Mesothelial cell of epicardium (in vitro differentiated cells): ENCODE results near the gene KAZN. TPM values are rescaled to one million over a fixed set of nuclear protein-coding genes. Genes with fewer than 3 reads are reported as not detected.

ENCODE experiments used
- DNase-seq, 2 experiments: peaks; one replicate each; pipeline ENCODE4 v3.0.0; 2021; ENCODE audit warnings: low spot score in 2 of 2; ENCODE audit not compliant: unreplicated experiment in 2 of 2
- H3K27ac Mint-ChIP-seq: 2 replicates; pipeline ENCODE4 v1.8.0; 2021; ENCODE audit warnings: mixed read lengths
- H3K27me3 Mint-ChIP-seq: 2 replicates; pipeline ENCODE4 v1.8.0; 2021; ENCODE audit warnings: low read depth, mixed read lengths
- H3K36me3 Mint-ChIP-seq: 2 replicates; pipeline ENCODE4 v1.8.0; 2021; ENCODE audit warnings: mixed read lengths
- H3K4me1 Mint-ChIP-seq: 2 replicates; pipeline ENCODE4 v1.8.0; 2021; ENCODE audit warnings: mixed read lengths
- H3K4me3 Mint-ChIP-seq: 2 replicates; pipeline ENCODE4 v1.8.0; 2021; ENCODE audit warnings: mild to moderate bottlenecking, moderate library complexity, mixed read lengths
- H3K9me3 Mint-ChIP-seq: 2 replicates; pipeline ENCODE4 v1.8.0; 2021; ENCODE audit warnings: mixed read lengths
- CTCF ChIP-seq: fragments of 200-600 bp; sonication (generic); IDR thresholded peaks from one replicate; pipeline ENCODE4 v1.5.0; 2021; ENCODE audit warnings: antibody characterized with exemption; ENCODE audit not compliant: unreplicated experiment
- total RNA-seq: library from RNA; stranded (reverse); gene quantifications from 3 replicates; pipeline ENCODE4 v1.2.1, GENCODE V29; 2021

Gene KAZN
- total RNA-seq, 1 donor from 2014 or later, result 38.4 TPM

GRCh38 chr1:14956579-14957195 is 358.2 kb downstream of the KAZN start:
- H3K27me3 Mint-ChIP-seq, result no peaks in the 10 kb centered on the region
- no peak overlapping the region for H3K27ac Mint-ChIP-seq
- peaks cover 10% of the 10 kb centered on the region for H3K4me1 Mint-ChIP-seq
- H3K4me3 Mint-ChIP-seq, result no peak overlapping the region
- no peak for TF ChIP-seq CTCF
- peaks cover 31% of the 10 kb centered on the region for H3K36me3 Mint-ChIP-seq
- no peak for DNase-seq
- H3K9me3 Mint-ChIP-seq, result no peaks in the 10 kb centered on the region

GRCh38 chr1:14957375-14958098 is 359.1 kb downstream of the KAZN start:
- H3K27ac Mint-ChIP-seq, result peak overlapping the region; percentile 73
- H3K9me3 Mint-ChIP-seq, result no peaks in the 10 kb centered on the region
- no peak overlapping the region for H3K4me3 Mint-ChIP-seq
- peaks cover 10% of the 10 kb centered on the region for H3K4me1 Mint-ChIP-seq
- peaks cover 37% of the 10 kb centered on the region for H3K36me3 Mint-ChIP-seq
- H3K27me3 Mint-ChIP-seq, result no peaks in the 10 kb centered on the region
- TF ChIP-seq CTCF, result no peak
- no peak for DNase-seq

GRCh38 chr1:14958249-14959058 is 360.0 kb downstream of the KAZN start:
- Mint-ChIP-seq H3K36me3 (peaks cover 42% of the 10 kb centered on the region), H3K27ac (no peak overlapping the region), H3K4me1 (peaks cover 10% of the 10 kb centered on the region), H3K27me3 (no peaks in the 10 kb centered on the region), H3K9me3 (no peaks in the 10 kb centered on the region), H3K4me3 (no peak overlapping the region)
- TF ChIP-seq CTCF, result no peak
- no peak for DNase-seq

- no peaks in the 10 kb centered on the region for H3K9me3 Mint-ChIP-seq
- H3K4me3 Mint-ChIP-seq, result no peak overlapping the region
- H3K36me3 Mint-ChIP-seq, result peaks cover 46% of the 10 kb centered on the region
- peaks cover 10% of the 10 kb centered on the region for H3K4me1 Mint-ChIP-seq
- no peak for DNase-seq
- no peak for TF ChIP-seq CTCF
- H3K27ac Mint-ChIP-seq, result peak overlapping the region; percentile 40
- no peaks in the 10 kb centered on the region for H3K27me3 Mint-ChIP-seq
Measured at GRCh38 chr1:14959059-14959694, 360.7 kb downstream of the KAZN start.

- no peak for TF ChIP-seq CTCF
- peaks cover 45% of the 10 kb centered on the region for H3K36me3 Mint-ChIP-seq
- peaks cover 10% of the 10 kb centered on the region for H3K4me1 Mint-ChIP-seq
- no peak overlapping the region for H3K4me3 Mint-ChIP-seq
- no peaks in the 10 kb centered on the region for H3K27me3 Mint-ChIP-seq
- no peak for DNase-seq
- H3K9me3 Mint-ChIP-seq, result no peaks in the 10 kb centered on the region
- no peak overlapping the region for H3K27ac Mint-ChIP-seq
Measured at GRCh38 chr1:14961661-14962267, 363.3 kb downstream of the KAZN start.
